HepG2 (cell line): Measurements from ENCODE around the gene CNN3. TPM values are rescaled to one million over a fixed set of nuclear protein-coding genes. Genes with fewer than 3 reads are reported as not detected.

ENCODE experiments used
- ATAC-seq: fragments of 200-7000 bp; cut with Tn5 transposase; 3 replicates; pipeline ENCODE4 v1.9.1; 2020; ENCODE audit warnings: mild to moderate bottlenecking, moderate library complexity
- BruUV-seq: library from RNA; stranded (reverse); fragments of 400-500 nt; replicated peaks from 2 replicates; lab custom pipeline; 2021; lab: Mats Ljungman, UMichigan
- CTCF ChIA-PET: fragments of 300-600 bp; formaldehyde crosslinking; extraction: SDS; loops from one replicate; lab custom pipeline; 2021; ENCODE audit warnings: low total read pairs, inconsistent platforms, low intra/inter-chr PET ratio; lab: Yijun Ruan, JAX
- POLR2A ChIA-PET: fragments of 350-600 bp; sonication (Branson Sonifier 250); formaldehyde crosslinking; loops from one replicate; lab custom pipeline; 2020; ENCODE audit warnings: antibody characterized with exemption, inconsistent platforms; lab: Yijun Ruan, JAX
- DNase-seq: peaks from one replicate; pipeline ENCODE4 v3.0.0-alpha.2; 2015; ENCODE audit warnings: low spot score
- FAIRE-seq: peaks from 3 replicates; lab custom pipeline; 2011; peaks lifted over from hg19 to GRCh38; lab: Jason Lieb, UNC
- H2AFZ ChIP-seq: one replicate; pipeline ENCODE4 v1.6.1; 2011; ENCODE audit warnings: low read length, inconsistent platforms
- H3K27ac ChIP-seq: fragments of 300-600 bp; 3 replicates; pipeline ENCODE4 v1.8.0; 2011; ENCODE audit warnings: mixed run types, mild to moderate bottlenecking, mixed read lengths, low read length, inconsistent platforms; ENCODE audit not compliant: insufficient read depth; ENCODE audit errors: extremely low read length
- H3K27me3 ChIP-seq, 2 experiments: fragments of 200-600 bp in 1 of 2; 2 replicates in 1 of 2; 3 replicates in 1 of 2; pipeline versions ENCODE4 v1.6.0 to v1.8.0; 2011; ENCODE audit warnings: low read length in 2 of 2, mild to moderate bottlenecking in 2 of 2, moderate library complexity in 2 of 2, inconsistent platforms in 1 of 2; ENCODE audit not compliant: insufficient read depth in 2 of 2, control insufficient read depth in 1 of 2
- H3K36me3 ChIP-seq, 2 experiments: fragments of 200-600 bp in 1 of 2; replicated peaks in 1 of 2; 2 replicates in 1 of 2; 3 replicates in 1 of 2; pipeline versions ENCODE4 v1.5.1 to v1.8.0; 2011; ENCODE audit warnings: low read length in 2 of 2, inconsistent platforms in 1 of 2; ENCODE audit not compliant: insufficient read depth in 2 of 2, control insufficient read depth in 1 of 2
- H3K4me1 ChIP-seq: 2 replicates; pipeline ENCODE4 v1.5.1; 2012; ENCODE audit warnings: low read length, inconsistent platforms; ENCODE audit not compliant: insufficient read depth
- H3K4me2 ChIP-seq: 2 replicates; pipeline ENCODE4 v1.6.0; 2011; ENCODE audit warnings: low read depth, low read length, inconsistent platforms
- H3K4me3 ChIP-seq, 3 experiments: fragments of 200-600 bp in 1 of 3; sonication (generic), shearing (Covaris generic) in 1 of 3; replicated peaks in 1 of 3; 2 replicates each; pipeline ENCODE4 v1.5.1; 2011 to 2016; ENCODE audit warnings: low read length in 3 of 3, inconsistent platforms in 2 of 3, low read depth in 2 of 3, mild to moderate bottlenecking in 2 of 3, control low read depth in 1 of 3, mixed read lengths in 1 of 3; ENCODE audit not compliant: insufficient read depth in 1 of 3
- H3K79me2 ChIP-seq: one replicate; pipeline ENCODE4 v1.6.1; 2011; ENCODE audit warnings: low read length, inconsistent platforms; ENCODE audit not compliant: insufficient read depth
- H3K9ac ChIP-seq: 2 replicates; pipeline ENCODE4 v1.6.0; 2011; ENCODE audit warnings: mild to moderate bottlenecking, low read depth, low read length, inconsistent platforms; ENCODE audit not compliant: insufficient read depth
- H3K9me3 ChIP-seq: 2 replicates; pipeline ENCODE4 v1.5.1; 2012; ENCODE audit warnings: mild to moderate bottlenecking, low read length
- H4K20me1 ChIP-seq: 2 replicates; pipeline ENCODE4 v1.6.0; 2011; ENCODE audit warnings: inconsistent platforms, mild to moderate bottlenecking, low read length, moderate library complexity; ENCODE audit not compliant: insufficient read depth
- AKNA ChIP-seq: sonication (generic); formaldehyde crosslinking; IDR thresholded peaks from 2 replicates; pipeline ENCODE4 v1.4.0; 2020; ENCODE audit warnings: missing genetic modification reagents, borderline replicate concordance
- ARNT2 ChIP-seq: sonication (generic); formaldehyde crosslinking; IDR thresholded peaks from 2 replicates; pipeline ENCODE4 v1.8.0; 2022; ENCODE audit warnings: mild to moderate bottlenecking, low read depth, missing genetic modification reagents, moderate library complexity
- ERF ChIP-seq: IDR thresholded peaks from 2 replicates; pipeline ENCODE4 v1.6.1; 2018; ENCODE audit warnings: missing biosample characterization, missing genetic modification reagents
- GABPA ChIP-seq, 2 experiments: IDR thresholded peaks; 2 replicates each; pipeline ENCODE4 v1.6.1; 2011 to 2016; ENCODE audit warnings: low read depth in 2 of 2, low read length in 1 of 2, missing biosample characterization in 1 of 2, missing genetic modification characterization in 1 of 2
- HNF1B ChIP-seq: sonication (generic); formaldehyde crosslinking; IDR thresholded peaks from 2 replicates; pipeline ENCODE4 v1.5.1; 2020; ENCODE audit warnings: mild to moderate bottlenecking, moderate library complexity, missing genetic modification reagents
- KLF15 ChIP-seq: sonication (generic); formaldehyde crosslinking; IDR thresholded peaks from 2 replicates; pipeline ENCODE4 v1.8.1; 2023; ENCODE audit warnings: borderline replicate concordance, mild to moderate bottlenecking, inconsistent platforms, missing genetic modification reagents, mixed read lengths
- SMC3 ChIP-seq: IDR thresholded peaks from 2 replicates; pipeline ENCODE4 v1.6.1; 2011; ENCODE audit warnings: low read length, improper control_type of control experiment
- XRCC5 ChIP-seq: fragments of 200-400 bp; formaldehyde crosslinking; optimal IDR thresholded peaks from 2 replicates; pipeline ENCODE3; 2017; ENCODE audit warnings: mild to moderate bottlenecking, low read length
- ZBTB46 ChIP-seq: sonication (generic); formaldehyde crosslinking; IDR thresholded peaks from 2 replicates; pipeline ENCODE4 v1.4.0; 2020; ENCODE audit warnings: mild to moderate bottlenecking, missing genetic modification reagents, borderline replicate concordance
- ZKSCAN8 ChIP-seq: IDR thresholded peaks from 2 replicates; pipeline ENCODE4 v1.6.1; 2016; ENCODE audit warnings: borderline replicate concordance, missing genetic modification reagents, missing compliant biosample characterization
- ZNF512B ChIP-seq: sonication (generic); formaldehyde crosslinking; IDR thresholded peaks from 2 replicates; pipeline ENCODE4 v1.5.1; 2020; ENCODE audit warnings: missing genetic modification reagents, mild to moderate bottlenecking, borderline replicate concordance
- WGBS: methylation state at CpG from one replicate; pipeline ENCODE4 v1.1.6; 2017; ENCODE audit warnings: low lambda C conversion rate; 5-methylcytosine and 5-hydroxymethylcytosine counted together
- in situ Hi-C: cut with HindIII; loops from 2 replicates; pipeline ENCODE4 v1.10.0; 2017; ENCODE audit warnings: low pct_unique_long_range_greater_than_20kb; ENCODE audit not compliant: extremely low pct_ligation_motif_present
- intact Hi-C: fragments of 100-400 bp; cut with micrococcal nuclease; formaldehyde crosslinking; loops from one replicate; pipeline ENCODE4 v1.10.0; 2022; ENCODE audit not compliant: unreplicated experiment
- polyA plus RNA-seq, 8 experiments: library from polyadenylated mRNA; depleted of rRNA in 3 of 8; stranded (reverse) in 7 of 8; unstranded in 1 of 8; fragments of >200 nt; fragmentation: Illumina TruSeq in 4 of 8; extraction: Trizol in 4 of 8; gene quantifications; 2 replicates each; pipeline versions ENCODE4 v1.2.1 to v1.2.3, GENCODE V29; 2011 to 2016; ENCODE audit warnings: low read depth in 4 of 8, missing spikeins in 1 of 8, mixed read lengths in 1 of 8; ENCODE audit not compliant: insufficient read depth in 1 of 8
- total RNA-seq, 5 experiments: library from RNA; depleted of rRNA; stranded (reverse); fragments of >200 nt; fragmentation: Illumina TruSeq; extraction: Trizol; gene quantifications; 2 replicates each; pipeline ENCODE4 v1.2.3, GENCODE V29; 2016; ENCODE audit warnings: low read depth in 1 of 5

CNN3 gene
- total and polyA plus RNA-seq, 2 of the 13 experiments (the other 11 are each of a cell fraction or from before 2014, with no cell fraction given) = 113 to 223 TPM

GRCh38 chr1:94872771-94873495 is 54.0 kb downstream of the CNN3 start:
- ChIA-PET POLR2A (no interaction called here), CTCF (no interaction called here)
- DNase-seq (no peak), FAIRE-seq (no peak), ATAC-seq (no peak)
- no peaks in the 10 kb centered on the region for H3K9me3 ChIP-seq
- H3K27ac ChIP-seq = no peak overlapping the region
- H2AFZ ChIP-seq = no peak overlapping the region
- H3K4me2 ChIP-seq = no peak overlapping the region
- in situ Hi-C loops = loop anchor here (25.0 kb wide), 1 partner anchor 364 kb away; the partner anchor contains the start of gene RWDD3
- peaks cover 0 to 4% of the 10 kb centered on the region in 2 experiments; a peak in 2 of 5 replicates for H3K36me3 ChIP-seq
- H3K79me2 ChIP-seq = no peaks in the 10 kb centered on the region
- H3K4me1 ChIP-seq = no peaks in the 10 kb centered on the region
- whole genome bisulfite sequencing = 94% methylated on average over 4 of the region's 4 CpGs
- intact Hi-C loops = no loop called here
- H3K4me3 ChIP-seq = no peak overlapping the region
- no peaks in the 10 kb centered on the region for H4K20me1 ChIP-seq
- H3K9ac ChIP-seq = no peak overlapping the region
- no TSS peak for BruUV-seq
- H3K27me3 ChIP-seq = no peaks in the 10 kb centered on the region
- TF ChIP-seq ZNF512B = no peak
- TF ChIP-seq XRCC5 = no peak
- TF ChIP-seq HNF1B (CRISPR knock-in tag) = no peak
- no peak for TF ChIP-seq ZBTB46 (CRISPR knock-in tag)
- no peak for TF ChIP-seq ARNT2 (CRISPR knock-in tag)
- no peak for TF ChIP-seq AKNA
- no peak for TF ChIP-seq GABPA (IDR thresholded peaks at IDR 0.05; ENCODE audit: low read depth, low read length)
- TF ChIP-seq GABPA (CRISPR knock-in tag; IDR thresholded peaks at IDR 0.05; ENCODE audit: low read depth) = no peak
- TF ChIP-seq SMC3 = no peak
- TF ChIP-seq KLF15 (CRISPR knock-in tag) = no peak
- TF ChIP-seq ERF (CRISPR knock-in tag) = no peak
- TF ChIP-seq ZKSCAN8 (CRISPR knock-in tag) = no peak
